ENCODE results near the gene PEX5L.

The PEX5L gene

GRCh38 chr3:179991883-179992282 lies 44.9 kb downstream of the PEX5L start:
- peak; percentile 12 for DNase-seq (ENCODE audit: low read depth)
- no peak overlapping the region for H3K4me3 ChIP-seq (ENCODE audit: control insufficient read depth, low read depth, low read length)
- TF ChIP-seq CTCF (conservative IDR thresholded peaks at IDR 0.05; ENCODE audit: control insufficient read depth, insufficient read depth, low read depth, low read length): no peak

GRCh38 chr3:179991104-179991503 lies 45.6 kb downstream of the PEX5L start:
- no peak for DNase-seq (ENCODE audit: low read depth)
- TF ChIP-seq CTCF (conservative IDR thresholded peaks at IDR 0.05; ENCODE audit: control insufficient read depth, insufficient read depth, low read depth, low read length): no peak
- no peak overlapping the region for H3K4me3 ChIP-seq (ENCODE audit: control insufficient read depth, low read depth, low read length)

DNA sequence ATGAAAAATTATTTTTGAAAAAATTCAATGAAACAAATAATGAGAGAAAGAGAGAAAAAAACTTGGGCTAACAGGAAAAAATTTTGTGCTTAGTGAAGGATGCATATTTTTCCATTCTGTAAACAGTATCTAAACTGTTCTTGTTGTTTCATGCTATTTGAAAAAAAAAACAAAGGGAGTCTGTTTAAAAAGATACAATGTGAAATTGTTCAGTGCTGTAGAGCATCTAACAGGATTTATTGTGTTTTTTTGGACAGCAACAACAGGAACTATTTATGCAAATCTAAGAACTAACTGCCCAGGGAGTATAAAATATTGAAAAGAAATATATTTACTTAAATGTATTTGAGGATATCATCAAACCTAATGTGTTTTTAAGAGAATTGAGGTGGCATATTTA lies 55.1 kb downstream of the PEX5L start:
- DNase-seq (ENCODE audit: low read depth): no peak
- TF ChIP-seq CTCF (conservative IDR thresholded peaks at IDR 0.05; ENCODE audit: control insufficient read depth, insufficient read depth, low read depth, low read length): no peak
- no peak overlapping the region for H3K4me3 ChIP-seq (ENCODE audit: control insufficient read depth, low read depth, low read length)

- DNase-seq (ENCODE audit: low read depth): no peak
- no peak for TF ChIP-seq CTCF (conservative IDR thresholded peaks at IDR 0.05; ENCODE audit: control insufficient read depth, insufficient read depth, low read depth, low read length)
- no peak overlapping the region for H3K4me3 ChIP-seq (ENCODE audit: control insufficient read depth, low read depth, low read length)
Measured at GRCh38 chr3:179977356-179977755, 59.4 kb downstream of the PEX5L start.

- no peak for DNase-seq (ENCODE audit: low read depth)
- no peak for TF ChIP-seq CTCF (conservative IDR thresholded peaks at IDR 0.05; ENCODE audit: control insufficient read depth, insufficient read depth, low read depth, low read length)
- H3K4me3 ChIP-seq (ENCODE audit: control insufficient read depth, low read depth, low read length): no peak overlapping the region
Measured at GRCh38 chr3:179973931-179974361, 62.8 kb downstream of the PEX5L start.

- peak; percentile 6 for DNase-seq (ENCODE audit: low read depth)
- no peak overlapping the region for H3K4me3 ChIP-seq (ENCODE audit: control insufficient read depth, low read depth, low read length)
- TF ChIP-seq CTCF (conservative IDR thresholded peaks at IDR 0.05; ENCODE audit: control insufficient read depth, insufficient read depth, low read depth, low read length): no peak
Measured at GRCh38 chr3:179972881-179973423, 63.8 kb downstream of the PEX5L start.

DNA sequence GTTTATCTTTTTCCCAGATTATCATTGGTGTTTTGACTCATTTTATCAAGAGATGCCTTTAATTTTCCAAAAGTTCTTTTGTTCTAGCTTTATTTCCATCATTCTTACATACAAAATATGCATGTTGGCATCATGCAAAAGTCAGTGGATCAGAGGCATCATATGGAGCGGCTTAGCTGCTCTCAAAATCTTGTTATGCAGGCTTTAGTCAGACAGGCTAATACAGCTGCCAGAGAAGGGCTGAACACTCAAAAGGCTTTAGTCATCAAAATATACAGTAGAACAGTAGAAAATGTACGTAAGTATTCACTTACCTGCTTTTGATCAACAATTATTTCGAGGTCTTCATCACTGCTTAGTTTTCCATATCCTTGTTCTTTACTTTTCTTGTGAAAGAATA lies 65.5 kb downstream of the PEX5L start:
- DNase-seq (ENCODE audit: low read depth): peak; percentile 28
- TF ChIP-seq CTCF (conservative IDR thresholded peaks at IDR 0.05; ENCODE audit: control insufficient read depth, insufficient read depth, low read depth, low read length): no peak
- H3K4me3 ChIP-seq (ENCODE audit: control insufficient read depth, low read depth, low read length): no peak overlapping the region
